ENCODE results near the gene AGRN.

DNA sequence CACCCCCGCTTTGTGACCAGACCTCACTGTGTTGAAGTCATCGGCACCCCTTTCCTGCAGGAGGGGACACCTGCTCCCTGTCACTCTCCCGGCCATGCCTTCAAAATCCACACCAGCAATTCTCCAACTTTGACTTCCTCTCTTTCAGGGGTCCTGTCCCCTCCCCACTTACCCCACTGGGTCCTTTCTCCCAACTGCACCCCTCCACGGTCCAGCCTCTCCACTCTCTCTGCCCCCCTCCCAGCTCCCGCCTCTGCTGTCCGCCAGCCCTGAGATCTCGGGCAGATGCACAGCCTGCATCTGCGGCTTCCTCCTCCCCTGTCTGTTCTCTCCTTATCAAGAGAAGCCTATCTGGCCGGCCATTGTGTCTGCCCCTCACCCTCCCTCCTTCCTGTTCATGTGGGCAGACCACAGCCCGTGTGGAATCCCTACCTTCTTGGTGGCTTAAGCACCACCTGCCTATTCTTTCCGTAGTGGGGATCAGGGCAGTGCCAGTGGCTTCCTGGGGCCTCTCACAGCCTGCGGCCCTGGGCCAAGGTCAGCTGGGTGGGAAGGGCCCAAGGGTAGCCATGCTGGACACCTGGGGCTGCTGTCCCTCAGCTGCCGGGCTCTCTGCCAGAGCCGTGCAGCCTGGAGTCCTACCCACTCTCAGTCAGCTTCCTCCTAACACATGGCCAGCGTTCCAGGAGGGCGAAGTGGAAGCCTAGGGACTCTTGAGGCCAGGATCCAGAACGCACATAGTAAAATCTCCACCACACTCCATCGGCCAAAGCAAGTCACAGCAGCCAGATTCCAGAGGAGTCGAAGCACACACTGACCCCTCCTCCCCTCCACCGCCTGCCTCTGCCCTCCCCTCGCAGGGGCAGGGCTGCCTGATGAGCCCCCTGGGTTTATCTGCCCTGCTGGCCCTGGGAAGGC lies 14.9 kb upstream of the AGRN start:
- TF ChIP-seq SNAI2 (CRISPR knock-in tag; IDR thresholded peaks at IDR 0.05) (no peak), PPARA (CRISPR knock-in tag; IDR thresholded peaks at IDR 0.05; ENCODE audit: borderline replicate concordance) (no peak)

Measured in SK-N-SH treated with all-trans-retinoic acid at 6 μM for 48 hours (cell line).